ENCODE results near the gene GLTP.

Gene GLTP

DNA sequence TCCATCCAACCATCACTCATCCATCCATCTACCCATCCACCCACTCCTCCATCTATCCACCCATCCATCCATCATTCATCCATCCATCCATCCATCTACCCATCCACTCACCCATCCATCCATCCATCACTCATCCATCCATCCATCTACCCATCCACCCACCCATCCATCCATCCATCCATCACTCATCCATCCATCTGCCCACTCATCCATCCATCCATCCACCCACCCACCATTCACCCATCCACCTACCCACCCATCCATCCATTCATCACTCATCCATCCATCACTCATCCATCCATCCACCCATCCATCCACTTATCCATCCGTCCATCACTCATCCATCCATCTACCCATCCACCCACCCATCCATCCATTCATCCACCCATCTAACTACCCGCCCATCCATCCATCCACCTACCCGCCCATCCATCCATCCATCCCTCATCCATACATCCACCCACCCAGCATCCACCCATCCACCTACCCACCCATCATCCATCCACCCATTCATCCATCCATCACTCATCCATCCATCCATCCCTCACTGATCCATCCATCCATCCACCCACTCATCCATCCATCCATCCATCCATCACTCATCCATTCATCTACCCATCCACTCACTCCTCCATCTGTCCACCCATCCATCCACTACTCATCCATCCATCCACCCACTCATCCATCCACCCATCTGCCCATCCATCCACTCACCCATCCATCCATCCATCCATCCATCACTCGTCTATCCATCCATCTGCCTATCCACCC lies 71.3 kb downstream of the GLTP start:
- DNase-seq (ENCODE audit: low read depth): no peak
- TF ChIP-seq, protein P1, sequence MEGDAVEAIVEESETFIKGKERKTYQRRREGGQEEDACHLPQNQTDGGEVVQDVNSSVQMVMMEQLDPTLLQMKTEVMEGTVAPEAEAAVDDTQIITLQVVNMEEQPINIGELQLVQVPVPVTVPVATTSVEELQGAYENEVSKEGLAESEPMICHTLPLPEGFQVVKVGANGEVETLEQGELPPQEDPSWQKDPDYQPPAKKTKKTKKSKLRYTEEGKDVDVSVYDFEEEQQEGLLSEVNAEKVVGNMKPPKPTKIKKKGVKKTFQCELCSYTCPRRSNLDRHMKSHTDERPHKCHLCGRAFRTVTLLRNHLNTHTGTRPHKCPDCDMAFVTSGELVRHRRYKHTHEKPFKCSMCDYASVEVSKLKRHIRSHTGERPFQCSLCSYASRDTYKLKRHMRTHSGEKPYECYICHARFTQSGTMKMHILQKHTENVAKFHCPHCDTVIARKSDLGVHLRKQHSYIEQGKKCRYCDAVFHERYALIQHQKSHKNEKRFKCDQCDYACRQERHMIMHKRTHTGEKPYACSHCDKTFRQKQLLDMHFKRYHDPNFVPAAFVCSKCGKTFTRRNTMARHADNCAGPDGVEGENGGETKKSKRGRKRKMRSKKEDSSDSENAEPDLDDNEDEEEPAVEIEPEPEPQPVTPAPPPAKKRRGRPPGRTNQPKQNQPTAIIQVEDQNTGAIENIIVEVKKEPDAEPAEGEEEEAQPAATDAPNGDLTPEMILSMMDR (conservative IDR thresholded peaks at IDR 0.05; ENCODE audit: low read depth, low read length): no peak
- H3K4me3 ChIP-seq (ENCODE audit: low read depth, low read length): no peak overlapping the region

GRCh38 chr12:109807954-109808643 lies 72.2 kb downstream of the GLTP start:
- no peak for DNase-seq (ENCODE audit: low read depth)
- TF ChIP-seq, protein P1 (conservative IDR thresholded peaks at IDR 0.05; ENCODE audit: low read depth, low read length): no peak
- H3K4me3 ChIP-seq (ENCODE audit: low read depth, low read length): no peak overlapping the region

DNA sequence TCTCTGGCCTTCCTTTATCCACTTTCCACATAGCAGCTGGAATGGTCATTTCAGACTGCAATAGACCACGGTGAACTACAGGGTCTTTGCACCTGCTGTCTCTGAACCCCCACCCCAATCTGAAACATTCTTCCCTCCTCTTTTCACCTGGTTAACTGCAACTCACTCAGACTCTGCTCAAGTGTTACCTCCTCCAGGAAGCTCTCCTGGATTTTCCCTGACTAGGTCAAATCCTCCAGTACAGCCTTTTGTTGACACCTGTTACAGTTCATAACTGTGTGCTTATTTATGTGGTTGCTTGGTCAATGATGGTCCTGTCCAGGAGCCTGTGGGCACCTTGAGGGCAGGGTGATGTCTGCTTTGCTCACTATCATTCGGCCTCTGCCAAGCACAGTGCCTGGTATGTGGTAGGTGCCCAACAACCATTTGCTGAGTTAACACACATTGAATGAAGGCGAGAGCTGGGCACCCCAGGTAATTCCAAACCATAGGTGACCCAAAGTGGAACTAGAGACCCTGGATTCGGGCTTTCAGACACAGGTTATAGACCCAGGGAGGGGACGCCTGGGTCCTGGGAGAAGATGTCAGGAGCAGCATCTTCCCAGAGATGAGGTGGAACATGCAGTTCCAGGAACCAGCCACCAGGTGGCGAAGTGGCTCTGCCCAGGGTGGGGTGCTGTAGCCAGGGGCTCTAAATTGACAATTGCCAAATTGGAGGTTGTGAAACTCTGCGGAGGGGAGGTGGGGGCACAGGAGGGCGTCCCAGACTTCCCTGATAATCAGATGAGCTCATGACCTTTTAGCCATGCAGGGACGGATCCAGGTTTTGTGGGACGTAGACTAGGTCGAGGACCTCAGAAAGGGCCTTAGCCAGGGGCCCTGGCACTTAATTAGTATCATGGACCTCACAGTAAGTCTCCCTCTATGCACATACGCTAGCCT lies 75.2 kb downstream of the GLTP start:
- TF ChIP-seq, protein P1 (conservative IDR thresholded peaks at IDR 0.05; ENCODE audit: low read depth, low read length): peak; percentile 97
- peak; percentile 60 for DNase-seq (ENCODE audit: low read depth)
- no peak overlapping the region for H3K4me3 ChIP-seq (ENCODE audit: low read depth, low read length)

GRCh38 chr12:109803678-109804077 lies 76.7 kb downstream of the GLTP start:
- no peak for DNase-seq (ENCODE audit: low read depth)
- TF ChIP-seq, protein P1 (conservative IDR thresholded peaks at IDR 0.05; ENCODE audit: low read depth, low read length): no peak
- H3K4me3 ChIP-seq (ENCODE audit: low read depth, low read length): no peak overlapping the region

DNA sequence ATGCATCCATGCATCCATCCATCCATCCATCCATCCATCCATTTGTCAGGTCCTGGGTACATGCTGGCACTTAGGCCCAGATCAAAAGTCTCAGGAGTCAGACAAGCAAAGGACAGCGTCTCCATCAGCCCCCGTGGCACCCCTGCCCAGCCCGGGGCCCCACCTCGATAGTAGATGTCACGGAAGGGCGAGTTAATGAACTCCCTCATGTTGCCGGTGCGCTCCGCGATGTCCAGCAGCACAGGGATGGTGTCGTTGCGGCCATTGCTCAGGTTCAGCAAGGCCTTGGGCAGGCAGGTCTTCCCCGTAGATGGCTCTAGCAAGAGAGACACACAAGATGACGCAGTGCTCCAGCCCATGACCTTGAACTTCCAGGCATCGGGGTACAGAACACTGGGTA lies 77.5 kb downstream of the GLTP start:
- no peak overlapping the region for H3K4me3 ChIP-seq (ENCODE audit: low read depth, low read length)
- TF ChIP-seq, protein P1 (conservative IDR thresholded peaks at IDR 0.05; ENCODE audit: low read depth, low read length): no peak
- no peak for DNase-seq (ENCODE audit: low read depth)

Data from choroid plexus epithelial cell (primary cell).